Small intestine (tissue), 7 donors: ENCODE measurements around the gene ARL15. TPM values are rescaled to one million over a fixed set of nuclear protein-coding genes. Genes with fewer than 3 reads are reported as not detected.
A peak's percentile ranks its signal among the peaks of the same experiment; 100 is the strongest.
"Not testable (repeated sequence)": the region's sequence is repeated elsewhere in the genome, so short reads cannot be mapped to it uniquely, and the experiment has no call there.

Source experiments
- DNase-seq, 2 donors: peaks; one replicate each; pipeline versions ENCODE4 v3.0.0 to v3.0.0-alpha.2; 2013
- FAIRE-seq: peaks from 2 replicates; lab custom pipeline; 2012; peaks lifted over from hg19 to GRCh38; lab: Jason Lieb, UNC
- H3K27ac ChIP-seq, 3 donors: one replicate each; pipeline ENCODE4 v1.5.1; 2013; ENCODE audit warnings: low read length in 2 of 3, mild to moderate bottlenecking in 2 of 3, control low read depth in 1 of 3, inconsistent platforms in 1 of 3, low read depth in 1 of 3, moderate library complexity in 1 of 3
- H3K27me3 ChIP-seq, 3 donors: one replicate each; pipeline ENCODE4 v1.6.1; 2013; ENCODE audit warnings: low read length in 3 of 3, inconsistent platforms in 1 of 3; ENCODE audit not compliant: control insufficient read depth in 3 of 3, insufficient read depth in 3 of 3
- H3K36me3 ChIP-seq, 3 donors: one replicate each; pipeline ENCODE4 v1.6.1; 2013; ENCODE audit warnings: low read length in 3 of 3, inconsistent platforms in 1 of 3, low read depth in 1 of 3, mild to moderate bottlenecking in 1 of 3, moderate library complexity in 1 of 3; ENCODE audit not compliant: control insufficient read depth in 3 of 3, insufficient read depth in 2 of 3
- H3K4me1 ChIP-seq, 3 donors: one replicate each; pipeline ENCODE4 v1.6.1; 2013; ENCODE audit warnings: low read length in 2 of 3, inconsistent platforms in 1 of 3, low read depth in 1 of 3, mild to moderate bottlenecking in 1 of 3, moderate library complexity in 1 of 3; ENCODE audit not compliant: control insufficient read depth in 3 of 3, insufficient read depth in 2 of 3
- H3K4me3 ChIP-seq, 3 donors: one replicate each; pipeline ENCODE4 v1.5.1; 2013; ENCODE audit warnings: low read length in 3 of 3, control low read depth in 1 of 3, inconsistent platforms in 1 of 3, low read depth in 1 of 3, mild to moderate bottlenecking in 1 of 3, moderate library complexity in 1 of 3
- H3K9me3 ChIP-seq, 2 donors: one replicate each; pipeline ENCODE4 v1.6.1; 2013; ENCODE audit warnings: low read depth in 1 of 2, low read length in 1 of 2; ENCODE audit not compliant: control insufficient read depth in 2 of 2, insufficient read depth in 1 of 2
- WGBS, 3 donors: extraction: QIAGEN DNeasy Blood & Tissue Kit; methylation state at CpG; one replicate each; pipeline ENCODE4 v1.1.7; 2013; 5-methylcytosine and 5-hydroxymethylcytosine counted together
- polyA plus RNA-seq, 4 donors: library from polyadenylated mRNA; stranded (reverse) in 3 of 4; unstranded in 1 of 4; fragments of 200-250 nt in 3 of 4; fragments of 120-200 nt in 1 of 4; gene quantifications; one replicate each; pipeline versions ENCODE4 v1.2.1 to v1.2.3, GENCODE V29; 2013
- donor health status: healthy with polysubstance abuse.
- donor health status: control.
- donor health status: control.
- donor health status: Bipolar disorder and iron deficiency.
- donor health status: healthy.

ARL15 gene
- polyA plus RNA-seq, 4 donors = 16.5 to 61.9 (median 20.5) TPM

- FAIRE-seq, H3K27ac ChIP-seq: not testable (repeated sequence)
Measured at GRCh38 chr5:54044276-54044675, 266.1 kb downstream of the ARL15 start.

GRCh38 chr5:54040804-54041203 lies 269.6 kb downstream of the ARL15 start:
- Histone ChIP-seq H3K36me3 (no peaks in the 10 kb centered on the region), H3K27ac (no peak overlapping the region), H3K4me3 (no peak overlapping the region), H3K4me1 (peaks cover 0 to 8% (median 0%) of the 10 kb centered on the region in 3 donors), H3K27me3 (no peaks in the 10 kb centered on the region), H3K9me3 (no peaks in the 10 kb centered on the region)
- FAIRE-seq (no peak), DNase-seq (no peak)
- 73 to 82% (median 74%) methylated on average over 1 of the region's 1 CpG for WGBS, 3 donors

More at GRCh38 chr5:54044276-54044675, 266.1 kb downstream of the ARL15 start:
- 96 to 99% (median 97%) methylated on average over 10 of the region's 10 CpGs for WGBS, 3 donors
- H3K27me3 ChIP-seq, H3K9me3 ChIP-seq, DNase-seq, H3K4me3 ChIP-seq, H3K36me3 ChIP-seq: not testable (repeated sequence)
- peaks cover 0 to 14% (median 0%) of the 10 kb centered on the region in 3 donors for H3K4me1 ChIP-seq

- no peak overlapping the region for H3K4me3 ChIP-seq
- H3K27ac ChIP-seq = no peak overlapping the region
- H3K27me3 ChIP-seq = no peaks in the 10 kb centered on the region
- no peak for FAIRE-seq
- no peak for DNase-seq
- peaks cover 0 to 1% (median 0%) of the 10 kb centered on the region in 3 donors for H3K4me1 ChIP-seq
- 47 to 88% (median 71%) methylated on average over 1 of the region's 1 CpG for WGBS, 3 donors
- no peaks in the 10 kb centered on the region for H3K9me3 ChIP-seq
- H3K36me3 ChIP-seq = no peaks in the 10 kb centered on the region
Measured at GRCh38 chr5:54040018-54040417, 270.4 kb downstream of the ARL15 start.

- H3K27me3 ChIP-seq = no peaks in the 10 kb centered on the region
- no peak overlapping the region for H3K4me3 ChIP-seq
- H3K9me3 ChIP-seq = no peaks in the 10 kb centered on the region
- WGBS, 3 donors = 98 to 100% (median 100%) methylated on average over 1 of the region's 1 CpG
- FAIRE-seq (peak; percentile 92), DNase-seq (no peak)
- H3K27ac ChIP-seq = no peak overlapping the region
- no peaks in the 10 kb centered on the region for H3K4me1 ChIP-seq
- H3K36me3 ChIP-seq = no peaks in the 10 kb centered on the region
Measured at GRCh38 chr5:54037205-54037604, 273.2 kb downstream of the ARL15 start.

GRCh38 chr5:54030981-54031380 lies 279.4 kb downstream of the ARL15 start:
- no peaks in the 10 kb centered on the region for H3K9me3 ChIP-seq
- no peak for FAIRE-seq
- no peak overlapping the region for H3K27ac ChIP-seq
- no peak for DNase-seq
- no peaks in the 10 kb centered on the region for H3K4me1 ChIP-seq
- H3K36me3 ChIP-seq = peaks cover 0 to 2% (median 0%) of the 10 kb centered on the region in 3 donors
- 97 to 99% (median 98%) methylated on average over 3 of the region's 3 CpGs for WGBS, 3 donors
- no peaks in the 10 kb centered on the region for H3K27me3 ChIP-seq
- no peak overlapping the region for H3K4me3 ChIP-seq

- peaks cover 2 to 6% (median 4%) of the 10 kb centered on the region in 3 donors for H3K4me1 ChIP-seq
Measured at GRCh38 chr5:54024466-54024865, 285.9 kb downstream of the ARL15 start.

GRCh38 chr5:54022223-54022622 lies 288.1 kb downstream of the ARL15 start:
- H3K9me3 ChIP-seq = no peaks in the 10 kb centered on the region
- H3K4me3 ChIP-seq = no peak overlapping the region
- H3K4me1 ChIP-seq = peaks cover 2 to 6% (median 4%) of the 10 kb centered on the region in 3 donors
- no peaks in the 10 kb centered on the region for H3K27me3 ChIP-seq
- no peak for FAIRE-seq
- H3K27ac ChIP-seq = no peak overlapping the region
- peak; percentile 4 to 46 for DNase-seq
- WGBS, 3 donors = 48 to 79% (median 50%) methylated on average over 3 of the region's 3 CpGs
- H3K36me3 ChIP-seq = no peaks in the 10 kb centered on the region

More at GRCh38 chr5:54024466-54024865, 285.9 kb downstream of the ARL15 start:
- no peaks in the 10 kb centered on the region for H3K36me3 ChIP-seq
- no peaks in the 10 kb centered on the region for H3K9me3 ChIP-seq
- H3K27ac ChIP-seq = no peak overlapping the region
- H3K4me3 ChIP-seq = no peak overlapping the region
- DNase-seq (no peak), FAIRE-seq (peak; percentile 5)
- H3K27me3 ChIP-seq = no peaks in the 10 kb centered on the region
- WGBS, 3 donors = 75 to 91% (median 90%) methylated on average over 1 of the region's 1 CpG

- DNase-seq (no peak), FAIRE-seq (no peak)
- Histone ChIP-seq H3K9me3 (no peaks in the 10 kb centered on the region), H3K27me3 (no peaks in the 10 kb centered on the region), H3K4me1 (peaks cover 2 to 6% (median 4%) of the 10 kb centered on the region in 3 donors), H3K36me3 (no peaks in the 10 kb centered on the region), H3K4me3 (no peak overlapping the region), H3K27ac (no peak overlapping the region)
- 60 to 75% (median 69%) methylated on average over 5 of the region's 5 CpGs for WGBS, 3 donors
Measured at GRCh38 chr5:54021431-54022164, 288.8 kb downstream of the ARL15 start.
